ENCODE data around the gene CACNA2D2.

CACNA2D2 gene

GRCh38 chr3:50321336-50322114 is 181.9 kb downstream of the CACNA2D2 start:
- no peak for TF ChIP-seq Cebpa-rat (IDR thresholded peaks at IDR 0.05)
- peak overlapping the region; percentile 94 for H3K4me2 ChIP-seq
- H3K9ac ChIP-seq = peak overlapping the region; percentile 100
- no peaks in the 10 kb centered on the region for H3K9me3 ChIP-seq
- peak overlapping the region; percentile 100 for H3K27ac ChIP-seq
- peak overlapping the region; percentile 78 for H3K4me3 ChIP-seq
- peaks cover 67% of the 10 kb centered on the region for H3K4me1 ChIP-seq
- peaks cover 38% of the 10 kb centered on the region for H4K20me1 ChIP-seq
- no peaks in the 10 kb centered on the region for H3K27me3 ChIP-seq
- H3K36me3 ChIP-seq = peaks cover 64% of the 10 kb centered on the region

DNA sequence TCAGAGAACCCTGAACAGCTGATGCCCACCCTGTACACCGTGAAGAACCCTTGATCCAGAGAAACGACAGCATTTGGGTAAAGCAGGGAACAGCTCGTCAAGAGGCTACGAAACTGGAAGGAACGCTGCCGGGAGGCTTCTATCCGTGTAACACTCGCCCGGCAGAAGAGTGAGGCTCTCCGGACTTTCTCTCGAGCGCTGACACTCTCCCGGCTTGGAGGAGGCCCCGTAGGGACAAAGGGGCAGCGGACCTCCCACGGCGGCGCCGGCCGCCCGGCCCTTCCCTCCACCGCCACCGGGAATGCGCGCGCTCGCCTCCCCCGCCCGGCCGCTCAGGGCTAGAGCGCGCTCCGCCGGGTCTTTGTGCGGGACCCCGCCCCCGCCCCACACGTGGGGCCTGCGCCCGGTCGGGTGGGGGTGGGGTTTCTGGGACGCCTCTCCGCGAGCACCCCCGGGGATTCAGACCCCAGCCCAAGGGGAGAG is 182.5 kb downstream of the CACNA2D2 start:
- TF ChIP-seq Cebpa-rat (IDR thresholded peaks at IDR 0.05) = no peak
- peaks cover 64% of the 10 kb centered on the region for H3K36me3 ChIP-seq
- no peaks in the 10 kb centered on the region for H3K27me3 ChIP-seq
- peaks cover 43% of the 10 kb centered on the region for H4K20me1 ChIP-seq
- H3K4me1 ChIP-seq = peaks cover 67% of the 10 kb centered on the region
- H3K9me3 ChIP-seq = no peaks in the 10 kb centered on the region
- peak overlapping the region; percentile 78 for H3K4me3 ChIP-seq
- H3K9ac ChIP-seq = peak overlapping the region; percentile 100
- H3K27ac ChIP-seq = peak overlapping the region; percentile 100
- H3K4me2 ChIP-seq = peak overlapping the region; percentile 94

- peak overlapping the region; percentile 100 for H3K27ac ChIP-seq
- peak overlapping the region; percentile 94 for H3K4me2 ChIP-seq
- TF ChIP-seq Cebpa-rat (IDR thresholded peaks at IDR 0.05) = no peak
- peak overlapping the region; percentile 100 for H3K9ac ChIP-seq
- no peaks in the 10 kb centered on the region for H3K27me3 ChIP-seq
- H3K4me3 ChIP-seq = peak overlapping the region; percentile 78
- peaks cover 67% of the 10 kb centered on the region for H3K4me1 ChIP-seq
- peaks cover 64% of the 10 kb centered on the region for H3K36me3 ChIP-seq
- H3K9me3 ChIP-seq = no peaks in the 10 kb centered on the region
- H4K20me1 ChIP-seq = peaks cover 43% of the 10 kb centered on the region
Observed at GRCh38 chr3:50319894-50320625, 183.4 kb downstream of the CACNA2D2 start.

- Histone ChIP-seq H3K36me3 (peaks cover 66% of the 10 kb centered on the region), H3K4me1 (peaks cover 66% of the 10 kb centered on the region), H4K20me1 (peaks cover 48% of the 10 kb centered on the region), H3K4me2 (peak overlapping the region; percentile 94), H3K9ac (peak overlapping the region; percentile 11; the same call in 1 of the 2 replicates), H3K9me3 (no peaks in the 10 kb centered on the region), H3K4me3 (peak overlapping the region; percentile 78; the same call in 1 of the 2 replicates), H3K27me3 (no peaks in the 10 kb centered on the region), H3K27ac (0 out of 2 replicates have a peak overlapping the region, but pooled peaks have one; percentile 100)
- no peak for TF ChIP-seq Cebpa-rat (IDR thresholded peaks at IDR 0.05)
Observed at GRCh38 chr3:50319181-50319893, 184.1 kb downstream of the CACNA2D2 start.

- H3K27ac ChIP-seq = no peak overlapping the region
- no peak for TF ChIP-seq Cebpa-rat (IDR thresholded peaks at IDR 0.05)
- H3K4me3 ChIP-seq = peak overlapping the region; percentile 11; the same call in 1 of the 2 replicates
- H4K20me1 ChIP-seq = peaks cover 49% of the 10 kb centered on the region
- peaks cover 61% of the 10 kb centered on the region for H3K36me3 ChIP-seq
- no peaks in the 10 kb centered on the region for H3K9me3 ChIP-seq
- peak overlapping the region; percentile 94 for H3K4me2 ChIP-seq
- peak overlapping the region; percentile 11 for H3K9ac ChIP-seq
- peaks cover 59% of the 10 kb centered on the region for H3K4me1 ChIP-seq
- H3K27me3 ChIP-seq = no peaks in the 10 kb centered on the region
Observed at GRCh38 chr3:50318615-50319014, 184.8 kb downstream of the CACNA2D2 start.

DNA sequence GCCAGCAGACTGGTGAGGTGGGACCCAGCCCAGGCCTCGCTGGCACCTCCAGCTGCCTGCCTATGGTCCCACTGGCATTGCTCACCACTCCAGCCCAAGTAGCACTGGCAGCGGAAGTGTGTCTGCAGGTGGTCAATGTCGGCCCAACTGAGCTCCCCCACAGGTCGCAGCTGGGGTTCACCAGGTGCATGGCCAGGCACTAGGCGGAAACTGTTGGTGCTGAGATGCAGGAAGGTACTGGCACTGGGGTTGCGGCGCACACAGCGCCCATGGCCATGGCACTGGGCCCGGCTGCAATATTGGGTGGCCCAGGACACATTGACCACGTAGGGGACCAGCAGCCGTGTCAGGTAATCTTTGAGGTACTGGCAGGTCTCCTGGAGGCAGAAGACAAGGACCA is 185.3 kb downstream of the CACNA2D2 start:
- Histone ChIP-seq H3K9ac (peak overlapping the region; percentile 11), H3K4me2 (peak overlapping the region; percentile 94), H3K4me3 (peak overlapping the region; percentile 11; the same call in 1 of the 2 replicates), H4K20me1 (peaks cover 49% of the 10 kb centered on the region), H3K27ac (peak overlapping the region; percentile 44; the same call in 1 of the 2 replicates), H3K9me3 (no peaks in the 10 kb centered on the region), H3K27me3 (no peaks in the 10 kb centered on the region), H3K4me1 (peaks cover 55% of the 10 kb centered on the region), H3K36me3 (peaks cover 58% of the 10 kb centered on the region)
- TF ChIP-seq Cebpa-rat (IDR thresholded peaks at IDR 0.05) = no peak

- Histone ChIP-seq H4K20me1 (peaks cover 49% of the 10 kb centered on the region), H3K9ac (0 out of 2 replicates have a peak overlapping the region, but pooled peaks have one; percentile 11), H3K4me1 (peaks cover 46% of the 10 kb centered on the region), H3K4me3 (no peak overlapping the region), H3K27ac (peak overlapping the region; percentile 44), H3K36me3 (peaks cover 58% of the 10 kb centered on the region), H3K4me2 (peak overlapping the region; percentile 94), H3K27me3 (no peaks in the 10 kb centered on the region), H3K9me3 (no peaks in the 10 kb centered on the region)
- no peak for TF ChIP-seq Cebpa-rat (IDR thresholded peaks at IDR 0.05)
Observed at GRCh38 chr3:50317300-50317699, 186.1 kb downstream of the CACNA2D2 start.

- Histone ChIP-seq H4K20me1 (peaks cover 49% of the 10 kb centered on the region), H3K4me3 (no peak overlapping the region), H3K9ac (no peak overlapping the region), H3K27me3 (no peaks in the 10 kb centered on the region), H3K9me3 (no peaks in the 10 kb centered on the region), H3K4me2 (no peak overlapping the region), H3K27ac (peak overlapping the region; percentile 44), H3K4me1 (peaks cover 41% of the 10 kb centered on the region), H3K36me3 (peaks cover 58% of the 10 kb centered on the region)
- no peak for TF ChIP-seq Cebpa-rat (IDR thresholded peaks at IDR 0.05)
Observed at GRCh38 chr3:50316657-50317242, 186.7 kb downstream of the CACNA2D2 start.

DNA sequence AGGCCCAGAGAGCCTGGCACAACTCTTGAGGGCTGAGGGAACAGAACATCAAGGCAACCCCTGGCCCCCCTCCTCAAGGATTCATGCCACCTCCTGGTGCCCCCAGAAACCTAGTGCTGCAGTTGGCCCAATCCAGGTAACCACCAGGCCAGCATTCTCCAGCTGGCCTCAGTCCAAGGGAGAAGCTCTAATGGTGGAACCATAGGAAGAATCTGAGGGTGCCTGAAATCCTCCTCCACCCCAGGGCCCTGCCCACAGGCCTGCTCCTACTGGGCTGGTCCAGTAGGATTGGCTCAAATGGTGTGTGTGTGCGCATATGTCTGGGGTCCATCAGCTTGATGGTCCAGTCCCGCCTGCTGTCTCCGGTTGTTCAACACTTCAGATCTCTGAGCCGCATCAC is 188.6 kb downstream of the CACNA2D2 start:
- Histone ChIP-seq H3K9me3 (peaks cover under 1% of the 10 kb centered on the region), H3K4me2 (no peak overlapping the region), H3K4me1 (peaks cover 33% of the 10 kb centered on the region), H3K27me3 (no peaks in the 10 kb centered on the region), H3K27ac (no peak overlapping the region), H3K36me3 (peaks cover 55% of the 10 kb centered on the region), H3K9ac (no peak overlapping the region), H4K20me1 (peaks cover 42% of the 10 kb centered on the region), H3K4me3 (no peak overlapping the region)
- no peak for TF ChIP-seq Cebpa-rat (IDR thresholded peaks at IDR 0.05)

All from BLaER1 (cell line).